Measurements from ENCODE around the gene MDN1. TPM values are rescaled to one million over a fixed set of nuclear protein-coding genes. Genes with fewer than 3 reads are reported as not detected.
"Not testable (repeated sequence)": the region's sequence is repeated elsewhere in the genome, so short reads cannot be mapped to it uniquely, and the experiment has no call there.

Gene MDN1
- total RNA-seq, 2 experiments from 2014 or later, result 40.3 to 40.4 TPM

- CTCF ChIA-PET, result interaction anchor here (1.7 kb wide), 1 partner anchor 10 kb away, joined by 11 read pairs; the partner anchor contains the start of gene CASP8AP2
- H3K27me3 ChIP-seq (ENCODE audit: control insufficient read depth in 1 of 2, insufficient read depth in 2 of 2, low read length in 2 of 2), result no peaks in the 10 kb centered on the region
- intact Hi-C loops (cut with DNase I, micrococcal nuclease), result loop anchor here (1.0 to 10.0 kb wide), 4 partner anchors 10 to 464 kb away; partner anchors contain the start of genes ANKRD6 (in 1 of the 2), CASP8AP2 (in 1 of the 2) and UBE2J1 (in 1 of the 2)
Observed at GRCh38 chr6:89818977-89819335, 638 bp downstream of the MDN1 start.

GRCh38 chr6:89817481-89817880 lies 2.1 kb downstream of the MDN1 start:
- peak overlapping the region; percentile 1 for H3K27ac Mint-ChIP-seq
- no peak overlapping the region for H3K27ac ChIP-seq (ENCODE audit: low read depth in 1 of 2, low read length in 2 of 2)
- H3K9me3 Mint-ChIP-seq, result no peaks in the 10 kb centered on the region
- peaks cover 43% of the 10 kb centered on the region for H3K4me1 Mint-ChIP-seq (ENCODE audit: low read depth)
- no peak overlapping the region for H3K4me3 ChIP-seq (ENCODE audit: low read length)
- no peaks in the 10 kb centered on the region for H3K36me3 ChIP-seq (ENCODE audit: insufficient read depth, low read length)
- CTCF ChIA-PET, result no interaction called here
- H3K27me3 Mint-ChIP-seq, result no peaks in the 10 kb centered on the region
- no peaks in the 10 kb centered on the region for H3K27me3 ChIP-seq (ENCODE audit: control insufficient read depth in 1 of 2, insufficient read depth in 2 of 2, low read length in 2 of 2)
- TF ChIP-seq CTCF (IDR thresholded peaks at IDR 0.05), result no peak
- peak overlapping the region; percentile 43 for H3K4me3 Mint-ChIP-seq
- peaks cover 24% of the 10 kb centered on the region for H3K4me1 ChIP-seq (ENCODE audit: insufficient read depth, low read length)
- POLR2A ChIA-PET, result interaction anchor here (3.4 kb wide), 1 partner anchor 11 kb away, joined by 100 read pairs; the partner anchor contains the start of gene CASP8AP2
- peaks cover 13% of the 10 kb centered on the region for H3K36me3 Mint-ChIP-seq (ENCODE audit: low read depth)
- H3K9me3 ChIP-seq (ENCODE audit: control insufficient read depth in 1 of 2, insufficient read depth in 1 of 2, low read length in 2 of 2), result no peaks in the 10 kb centered on the region
- intact Hi-C loops (cut with DNase I, micrococcal nuclease), result loop anchor here (5.0 to 10.0 kb wide), 3 partner anchors 175 to 463 kb away; partner anchors contain the start of genes ANKRD6 (in 1 of the 2) and UBE2J1 (in 1 of the 2)
- no peak for ATAC-seq (ENCODE audit: poor library complexity)
- DNase-seq, result no peak

More at GRCh38 chr6:89818977-89819335, 638 bp downstream of the MDN1 start:
- Mint-ChIP-seq H3K36me3 (ENCODE audit: low read depth) (peaks cover 13% of the 10 kb centered on the region), H3K27ac (peak overlapping the region; percentile 86), H3K27me3 (no peaks in the 10 kb centered on the region), H3K4me3 (peak overlapping the region; percentile 93), H3K4me1 (ENCODE audit: low read depth) (peaks cover 41% of the 10 kb centered on the region), H3K9me3 (no peaks in the 10 kb centered on the region)
- H3K36me3 ChIP-seq (ENCODE audit: insufficient read depth, low read length), result no peaks in the 10 kb centered on the region
- ATAC-seq (ENCODE audit: poor library complexity) (peak; percentile 30), DNase-seq (peak in 6 of 14 experiments; percentile 2 to 55 (median 26))
- peaks cover 24% of the 10 kb centered on the region for H3K4me1 ChIP-seq (ENCODE audit: insufficient read depth, low read length)
- peak overlapping the region; percentile 79 to 83 for H3K27ac ChIP-seq (ENCODE audit: low read depth in 1 of 2, low read length in 2 of 2)
- TF ChIP-seq CTCF (IDR thresholded peaks at IDR 0.05), result no peak
- no peaks in the 10 kb centered on the region for H3K9me3 ChIP-seq (ENCODE audit: control insufficient read depth in 1 of 2, insufficient read depth in 1 of 2, low read length in 2 of 2)
- POLR2A ChIA-PET, result interaction anchor here (1.0 to 3.4 kb wide), 14 partner anchors 10 to 740 kb away, joined by 3 to 100 read pairs (median 6); partner anchors contain the start of genes CASP8AP2, LYRM2, PNRC1 and UBE2J1
- peak overlapping the region; percentile 91 for H3K4me3 ChIP-seq (ENCODE audit: low read length)

DNA sequence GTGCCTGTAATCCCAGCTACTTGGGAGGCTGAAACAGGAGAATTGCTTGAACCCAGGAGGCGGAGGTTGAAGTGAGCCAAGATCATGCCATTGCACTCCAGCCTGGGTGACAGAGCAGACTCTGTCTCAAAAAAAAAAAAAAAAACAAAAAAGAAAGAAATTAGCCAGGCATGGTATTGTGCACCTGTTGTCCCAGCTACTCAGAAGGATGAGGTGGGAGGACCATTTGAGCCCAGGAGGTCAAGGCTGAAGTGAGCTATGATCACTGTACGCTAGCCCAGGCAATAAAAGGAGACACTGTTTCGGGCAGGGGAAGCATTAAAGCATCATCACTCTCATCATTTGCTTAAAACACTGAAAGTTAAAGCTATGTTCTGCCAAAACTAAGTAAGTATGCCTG lies 6.2 kb downstream of the MDN1 start:
- CTCF ChIA-PET; H3K27ac ChIP-seq (ENCODE audit: low read depth in 1 of 2, low read length in 2 of 2); H3K9me3 ChIP-seq (ENCODE audit: control insufficient read depth in 1 of 2, insufficient read depth in 1 of 2, low read length in 2 of 2); DNase-seq; H3K27ac Mint-ChIP-seq; POLR2A ChIA-PET; H3K9me3 Mint-ChIP-seq; H3K36me3 Mint-ChIP-seq (ENCODE audit: low read depth); H3K36me3 ChIP-seq (ENCODE audit: insufficient read depth, low read length); H3K27me3 Mint-ChIP-seq; H3K4me3 ChIP-seq (ENCODE audit: low read length); H3K27me3 ChIP-seq (ENCODE audit: control insufficient read depth in 1 of 2, insufficient read depth in 2 of 2, low read length in 2 of 2); H3K4me3 Mint-ChIP-seq; ATAC-seq (ENCODE audit: poor library complexity): not testable (repeated sequence)
- H3K4me1 ChIP-seq (ENCODE audit: insufficient read depth, low read length), result peaks cover 13% of the 10 kb centered on the region
- intact Hi-C loops (cut with DNase I, micrococcal nuclease), result loop anchor here (10.0 kb wide), 2 partner anchors 379 to 459 kb away; partner anchors contain the start of genes ANKRD6 (in 1 of the 2) and UBE2J1 (in 1 of the 2)
- H3K4me1 Mint-ChIP-seq (ENCODE audit: low read depth), result peaks cover 29% of the 10 kb centered on the region

Data from CD4-positive, alpha-beta T cell (primary cell).